Measurements from ENCODE around the gene NF1. TPM values are rescaled to one million over a fixed set of nuclear protein-coding genes. Genes with fewer than 3 reads are reported as not detected.

NF1 gene
- total RNA-seq, 2 experiments from 2014 or later = 22.6 to 25.5 TPM

DNA sequence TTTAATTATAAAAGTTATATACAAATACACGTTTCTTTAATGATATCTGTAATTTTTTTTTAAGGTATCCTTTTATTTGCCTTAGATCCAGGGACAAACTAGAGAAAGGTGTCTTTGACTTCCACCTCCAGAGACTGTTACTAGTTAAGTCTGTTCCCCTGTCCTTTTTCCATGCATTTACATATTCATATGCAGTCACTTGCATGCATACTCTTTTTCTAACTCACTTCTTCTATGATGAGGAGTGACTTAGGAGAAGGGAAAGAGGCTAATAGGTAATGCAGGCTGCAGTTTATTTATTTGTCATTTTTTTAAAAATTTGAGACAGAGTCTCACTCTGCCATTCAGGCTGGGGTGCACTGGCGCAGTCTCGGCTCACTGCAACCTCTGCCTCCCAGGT lies 141.4 kb downstream of the NF1 start:
- Mint-ChIP-seq H3K27ac (no peak overlapping the region), H3K36me3 (ENCODE audit: low read depth) (peaks cover 15% of the 10 kb centered on the region), H3K27me3 (no peaks in the 10 kb centered on the region), H3K4me1 (peaks cover 1% of the 10 kb centered on the region), H3K9me3 (no peaks in the 10 kb centered on the region), H3K4me3 (no peak overlapping the region)
- CTCF ChIA-PET = no interaction called here
- POLR2A ChIA-PET = interaction anchor here (1.6 kb wide), 1 partner anchor 15 kb away, joined by 3 read pairs; no protein-coding TSS in a partner anchor
- DNase-seq = no peak

DNA sequence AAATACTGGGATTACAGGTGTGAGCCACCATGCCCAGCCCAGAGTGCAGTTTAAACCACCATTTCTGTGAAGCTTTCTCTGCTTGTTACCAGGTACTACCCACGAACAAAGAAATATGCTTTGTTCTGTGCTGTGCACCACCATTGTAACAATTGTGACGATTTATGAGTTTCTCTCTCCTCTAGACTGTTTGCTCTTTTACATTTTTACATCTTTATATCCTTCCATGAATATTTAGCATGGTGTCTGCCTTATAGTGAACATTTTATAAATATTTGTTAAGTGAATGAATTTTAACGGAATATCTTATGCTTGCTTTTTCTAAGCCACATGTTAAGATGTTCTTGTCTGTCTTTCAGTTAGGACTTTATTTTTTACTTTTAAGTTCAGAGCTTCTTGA lies 141.9 kb downstream of the NF1 start:
- peaks cover 17% of the 10 kb centered on the region for H3K36me3 Mint-ChIP-seq (ENCODE audit: low read depth)
- no peak overlapping the region for H3K27ac Mint-ChIP-seq
- DNase-seq = no peak
- ChIA-PET CTCF (no interaction called here), POLR2A (no interaction called here)
- H3K4me1 Mint-ChIP-seq = peaks cover 6% of the 10 kb centered on the region
- no peaks in the 10 kb centered on the region for H3K27me3 Mint-ChIP-seq
- no peaks in the 10 kb centered on the region for H3K9me3 Mint-ChIP-seq
- H3K4me3 Mint-ChIP-seq = no peak overlapping the region

DNA sequence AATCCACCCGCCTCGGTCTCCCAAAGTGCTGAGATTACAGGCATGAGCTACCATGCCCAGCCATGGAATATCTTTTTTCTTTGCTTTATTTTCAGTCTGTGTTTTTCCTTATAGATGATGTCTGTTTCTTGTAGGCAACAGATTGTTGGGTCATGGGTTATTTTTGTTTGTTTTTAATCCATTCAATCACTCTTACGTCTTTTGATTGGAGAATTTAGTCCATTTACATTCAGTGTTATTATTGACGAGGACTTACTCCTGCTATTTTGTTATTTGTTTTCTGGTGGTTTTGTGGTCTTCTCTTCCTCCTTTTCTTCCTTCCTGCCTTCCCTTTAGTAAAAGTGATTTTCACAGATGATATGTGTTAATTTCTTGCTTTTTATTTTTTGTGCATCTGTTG lies 146.3 kb downstream of the NF1 start:
- H3K4me3 Mint-ChIP-seq = no peak overlapping the region
- H3K4me1 Mint-ChIP-seq = peaks cover 6% of the 10 kb centered on the region
- ChIA-PET CTCF (no interaction called here), POLR2A (interaction anchor here (0.6 kb wide), 1 partner anchor 14 kb away, joined by 3 read pairs; no protein-coding TSS in a partner anchor)
- peaks cover 9% of the 10 kb centered on the region for H3K36me3 Mint-ChIP-seq (ENCODE audit: low read depth)
- H3K9me3 Mint-ChIP-seq = no peaks in the 10 kb centered on the region
- H3K27me3 Mint-ChIP-seq = no peaks in the 10 kb centered on the region
- H3K27ac Mint-ChIP-seq = no peak overlapping the region
- no peak for DNase-seq

DNA sequence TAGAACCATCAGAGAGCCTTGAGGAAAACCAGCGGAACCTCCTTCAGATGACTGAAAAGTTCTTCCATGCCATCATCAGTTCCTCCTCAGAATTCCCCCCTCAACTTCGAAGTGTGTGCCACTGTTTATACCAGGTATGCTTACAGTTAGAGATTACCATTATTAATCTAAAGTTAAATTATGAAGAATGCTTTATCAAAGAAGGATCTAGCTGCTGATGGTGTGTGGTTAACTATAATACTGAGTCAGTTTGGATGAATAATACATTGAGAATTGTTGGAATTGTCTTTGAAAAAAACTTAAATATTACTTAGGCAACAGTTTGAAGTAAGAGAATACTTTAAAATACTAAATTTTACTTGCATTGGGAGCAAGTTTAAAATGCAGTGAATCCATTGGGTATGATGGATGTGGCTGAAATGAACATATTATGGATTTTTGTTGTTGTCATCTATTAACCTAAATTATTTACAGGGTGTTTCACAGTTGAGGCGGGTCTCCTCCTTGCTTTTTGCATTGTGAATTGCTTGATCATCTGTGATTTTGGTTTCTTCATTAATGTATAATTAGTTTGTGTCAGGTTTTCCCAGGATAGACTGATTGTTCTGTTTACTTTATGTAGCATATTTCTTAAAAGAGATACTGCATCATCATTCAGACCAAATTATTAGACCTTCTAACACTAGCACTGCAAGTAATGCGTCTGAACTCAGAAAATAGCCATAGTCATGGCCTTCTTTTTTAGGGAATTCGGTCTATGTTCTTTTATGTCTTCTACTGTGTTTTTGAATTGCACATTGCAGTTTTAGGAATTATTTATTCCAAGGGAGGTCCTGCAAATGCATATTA lies 154.4 kb downstream of the NF1 start:
- Mint-ChIP-seq H3K36me3 (ENCODE audit: low read depth) (peaks cover 8% of the 10 kb centered on the region), H3K27me3 (no peaks in the 10 kb centered on the region), H3K4me1 (peaks cover 2% of the 10 kb centered on the region), H3K4me3 (no peak overlapping the region), H3K27ac (no peak overlapping the region), H3K9me3 (no peaks in the 10 kb centered on the region)
- no peak for DNase-seq
- ChIA-PET POLR2A (no interaction called here), CTCF (no interaction called here)

DNA sequence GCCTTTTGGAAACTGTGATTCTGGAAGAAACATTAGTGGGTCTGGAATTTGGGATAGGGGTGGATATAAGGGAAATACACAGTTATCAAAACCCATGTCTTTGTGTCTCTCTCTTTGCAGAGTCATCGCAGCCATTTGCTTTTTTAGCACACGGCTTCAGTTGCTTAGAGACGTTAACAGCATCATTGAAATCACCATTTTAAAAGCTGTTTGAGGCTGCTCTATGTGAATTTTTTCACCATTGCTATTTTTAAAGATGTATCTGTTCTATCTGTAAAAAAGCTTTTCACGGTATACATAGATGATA lies 155.0 kb downstream of the NF1 start:
- no peaks in the 10 kb centered on the region for H3K27me3 Mint-ChIP-seq
- H3K36me3 Mint-ChIP-seq (ENCODE audit: low read depth) = peaks cover 8% of the 10 kb centered on the region
- H3K27ac Mint-ChIP-seq = no peak overlapping the region
- POLR2A ChIA-PET = no interaction called here
- H3K4me3 Mint-ChIP-seq = no peak overlapping the region
- CTCF ChIA-PET = no interaction called here
- peaks cover 2% of the 10 kb centered on the region for H3K4me1 Mint-ChIP-seq
- H3K9me3 Mint-ChIP-seq = no peaks in the 10 kb centered on the region
- no peak for DNase-seq

DNA sequence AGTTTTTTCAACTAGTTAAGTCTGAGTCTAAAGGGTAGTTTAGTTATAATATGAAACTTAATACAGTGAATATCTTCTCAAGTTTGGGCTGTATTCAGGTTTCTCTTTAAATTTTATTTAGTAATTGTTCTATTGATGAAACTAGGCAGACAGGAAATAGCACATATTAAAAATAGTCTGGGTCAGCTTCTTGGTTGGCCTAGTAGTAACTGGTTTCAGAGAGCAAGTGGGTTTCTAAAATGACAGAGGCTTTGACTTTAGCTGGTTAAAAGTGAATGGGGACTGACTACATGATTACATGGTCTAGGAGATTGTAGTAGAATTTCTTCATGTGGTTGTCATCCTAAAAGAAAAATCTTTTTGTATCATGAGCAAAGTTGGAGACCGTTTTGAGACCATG lies 155.5 kb downstream of the NF1 start:
- H3K27ac Mint-ChIP-seq = no peak overlapping the region
- H3K36me3 Mint-ChIP-seq (ENCODE audit: low read depth) = peaks cover 8% of the 10 kb centered on the region
- no peak for DNase-seq
- H3K4me3 Mint-ChIP-seq = no peak overlapping the region
- no peaks in the 10 kb centered on the region for H3K9me3 Mint-ChIP-seq
- CTCF ChIA-PET = interaction anchor here (1.2 to 1.4 kb wide), 2 partner anchors 11 to 123 kb away, joined by 3 read pairs; no protein-coding TSS in a partner anchor
- H3K27me3 Mint-ChIP-seq = no peaks in the 10 kb centered on the region
- POLR2A ChIA-PET = no interaction called here
- peaks cover 2% of the 10 kb centered on the region for H3K4me1 Mint-ChIP-seq

DNA sequence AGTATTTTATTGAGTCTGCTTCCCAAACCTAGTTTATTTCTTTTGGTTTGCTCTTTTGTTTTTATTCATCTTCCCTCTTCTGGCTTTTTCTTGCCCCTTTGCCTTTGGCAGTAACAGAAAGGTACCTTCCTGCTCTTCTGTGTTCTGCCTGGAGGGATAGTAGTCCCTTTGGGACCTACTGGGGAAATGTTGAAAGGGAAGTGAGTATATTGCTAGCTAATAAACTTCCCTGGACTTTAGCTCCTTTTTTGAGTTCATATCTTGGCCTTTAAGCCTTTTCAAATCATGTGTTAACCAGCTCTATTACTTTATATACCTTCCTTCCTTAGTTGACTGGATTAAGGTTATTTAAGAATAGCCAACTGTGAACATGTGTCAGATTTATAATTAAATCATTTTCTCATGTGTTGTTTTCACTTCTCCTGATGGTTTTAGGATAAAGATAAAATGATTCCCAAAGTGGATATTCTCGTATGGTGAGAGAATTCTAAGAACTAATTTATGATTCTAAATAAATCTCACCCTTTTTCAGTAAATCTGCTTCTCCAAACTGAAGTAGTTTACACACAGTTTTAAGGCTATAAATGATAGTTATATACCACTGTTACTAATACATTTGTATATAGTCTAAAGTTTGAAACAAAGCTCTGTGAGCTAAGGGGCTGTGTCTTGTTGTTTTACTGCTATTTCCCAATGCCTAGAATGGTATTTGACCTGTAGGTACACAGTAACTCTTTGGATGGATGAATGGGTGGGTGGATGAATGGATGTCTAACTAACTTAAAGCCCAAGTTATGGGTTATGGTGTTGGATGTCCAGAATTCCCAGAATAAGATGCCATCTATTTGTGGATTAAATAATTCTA lies 156.6 kb downstream of the NF1 start:
- Mint-ChIP-seq H3K4me3 (no peak overlapping the region), H3K36me3 (ENCODE audit: low read depth) (peaks cover 8% of the 10 kb centered on the region), H3K27me3 (no peaks in the 10 kb centered on the region), H3K27ac (no peak overlapping the region), H3K4me1 (peaks cover 2% of the 10 kb centered on the region), H3K9me3 (no peaks in the 10 kb centered on the region)
- DNase-seq = no peak
- ChIA-PET CTCF (interaction anchor here (1.2 to 1.4 kb wide), 2 partner anchors 10 to 121 kb away, joined by 3 read pairs; no protein-coding TSS in a partner anchor), POLR2A (interaction anchor here (0.6 kb wide), 1 partner anchor 404 kb away, joined by 3 read pairs; no protein-coding TSS in a partner anchor)

DNA sequence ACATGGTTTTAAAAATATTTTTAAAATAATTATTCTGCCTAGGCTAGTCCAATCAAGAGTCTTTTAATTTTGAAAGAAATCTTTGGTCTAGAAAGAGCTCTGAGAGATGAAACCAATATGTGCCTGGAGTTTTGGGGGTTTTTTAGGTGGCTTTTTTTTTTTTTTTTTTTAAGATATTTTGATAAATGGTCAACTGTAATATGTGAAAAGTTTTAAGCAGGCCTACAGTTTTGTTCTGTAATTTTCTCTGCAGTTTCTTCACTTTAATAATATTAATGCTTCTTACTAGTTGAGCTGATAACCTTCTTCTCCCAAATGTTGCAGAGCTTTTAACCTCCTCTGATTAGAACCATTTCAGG lies 157.2 kb downstream of the NF1 start:
- H3K4me3 Mint-ChIP-seq = no peak overlapping the region
- no peak overlapping the region for H3K27ac Mint-ChIP-seq
- ChIA-PET POLR2A (interaction anchor here (0.6 kb wide), 1 partner anchor 404 kb away, joined by 3 read pairs; no protein-coding TSS in a partner anchor), CTCF (no interaction called here)
- H3K36me3 Mint-ChIP-seq (ENCODE audit: low read depth) = peaks cover 8% of the 10 kb centered on the region
- H3K27me3 Mint-ChIP-seq = no peaks in the 10 kb centered on the region
- no peak for DNase-seq
- H3K9me3 Mint-ChIP-seq = no peaks in the 10 kb centered on the region
- H3K4me1 Mint-ChIP-seq = peaks cover 2% of the 10 kb centered on the region

DNA sequence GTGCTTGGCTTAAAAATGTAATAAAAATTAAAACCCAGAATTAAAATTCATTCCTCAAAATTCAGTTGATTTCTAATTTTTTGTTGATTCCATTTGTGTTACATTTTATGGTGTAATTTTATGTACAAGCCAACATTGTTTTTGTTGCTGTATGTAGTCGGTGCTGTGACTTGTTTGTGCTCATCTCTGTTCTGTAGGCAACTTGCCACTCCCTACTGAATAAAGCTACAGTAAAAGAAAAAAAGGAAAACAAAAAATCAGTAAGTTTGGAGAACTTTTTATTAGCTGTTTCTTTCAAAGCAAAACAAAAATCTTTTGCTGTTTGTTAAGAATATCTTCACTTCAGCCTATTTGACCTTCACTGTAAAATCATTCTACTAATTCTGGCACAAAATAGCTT lies 158.0 kb downstream of the NF1 start:
- CTCF ChIA-PET = no interaction called here
- POLR2A ChIA-PET = no interaction called here
- Mint-ChIP-seq H3K27me3 (no peaks in the 10 kb centered on the region), H3K4me3 (no peak overlapping the region), H3K36me3 (ENCODE audit: low read depth) (peaks cover 8% of the 10 kb centered on the region), H3K4me1 (peaks cover 3% of the 10 kb centered on the region), H3K27ac (no peak overlapping the region), H3K9me3 (no peaks in the 10 kb centered on the region)
- no peak for DNase-seq

DNA sequence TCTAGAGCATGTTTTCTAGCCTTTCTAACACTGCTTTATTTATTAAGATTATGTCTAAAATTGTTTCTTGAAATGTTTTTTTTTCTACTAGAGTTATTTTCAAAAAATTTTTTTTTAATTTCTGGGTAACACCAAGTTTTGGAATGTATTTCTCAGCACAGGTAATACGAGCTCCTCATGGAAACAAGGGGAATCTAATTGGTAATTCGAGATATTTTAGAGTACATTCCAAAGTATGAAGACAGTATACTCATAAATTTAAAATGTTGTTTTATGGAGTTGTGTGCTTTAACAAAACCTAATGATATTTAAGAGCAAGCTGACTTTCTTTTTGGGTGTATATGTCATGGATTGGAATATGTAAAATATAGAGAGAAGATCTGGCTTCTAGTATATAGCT lies 159.9 kb downstream of the NF1 start:
- Mint-ChIP-seq H3K4me1 (peaks cover 3% of the 10 kb centered on the region), H3K9me3 (no peaks in the 10 kb centered on the region), H3K27ac (no peak overlapping the region), H3K27me3 (no peaks in the 10 kb centered on the region), H3K36me3 (ENCODE audit: low read depth) (peaks cover 4% of the 10 kb centered on the region), H3K4me3 (no peak overlapping the region)
- DNase-seq = no peak
- CTCF ChIA-PET = interaction anchor here (0.6 to 1.2 kb wide), 2 partner anchors 9 to 10 kb away, joined by 3 to 4 read pairs; no protein-coding TSS in a partner anchor
- POLR2A ChIA-PET = no interaction called here

DNA sequence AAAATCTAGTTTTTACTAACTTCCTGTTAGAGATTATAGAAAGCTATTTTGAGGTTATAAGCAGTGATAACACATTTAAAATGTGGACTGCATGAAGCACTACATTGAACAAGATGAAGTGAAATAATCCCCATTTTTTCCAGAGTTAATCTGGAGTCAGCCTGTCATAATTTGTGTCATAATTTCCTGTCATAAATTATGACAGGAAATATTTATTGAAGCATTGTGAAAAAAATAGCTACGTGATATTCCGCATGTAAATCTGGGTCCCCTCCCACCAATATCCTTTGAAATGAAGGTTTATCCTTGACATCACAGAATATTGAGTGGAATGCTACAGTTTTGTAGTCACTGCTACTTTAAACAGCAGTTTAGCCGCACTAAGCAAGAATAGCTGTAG lies 162.2 kb downstream of the NF1 start:
- CTCF ChIA-PET = interaction anchor here (2.0 kb wide), 1 partner anchor 10 kb away, joined by 5 read pairs; no protein-coding TSS in a partner anchor
- H3K36me3 Mint-ChIP-seq (ENCODE audit: low read depth) = no peaks in the 10 kb centered on the region
- no peaks in the 10 kb centered on the region for H3K27me3 Mint-ChIP-seq
- no peak for DNase-seq
- POLR2A ChIA-PET = no interaction called here
- H3K9me3 Mint-ChIP-seq = no peaks in the 10 kb centered on the region
- H3K27ac Mint-ChIP-seq = no peak overlapping the region
- peaks cover 1% of the 10 kb centered on the region for H3K4me1 Mint-ChIP-seq
- no peak overlapping the region for H3K4me3 Mint-ChIP-seq

DNA sequence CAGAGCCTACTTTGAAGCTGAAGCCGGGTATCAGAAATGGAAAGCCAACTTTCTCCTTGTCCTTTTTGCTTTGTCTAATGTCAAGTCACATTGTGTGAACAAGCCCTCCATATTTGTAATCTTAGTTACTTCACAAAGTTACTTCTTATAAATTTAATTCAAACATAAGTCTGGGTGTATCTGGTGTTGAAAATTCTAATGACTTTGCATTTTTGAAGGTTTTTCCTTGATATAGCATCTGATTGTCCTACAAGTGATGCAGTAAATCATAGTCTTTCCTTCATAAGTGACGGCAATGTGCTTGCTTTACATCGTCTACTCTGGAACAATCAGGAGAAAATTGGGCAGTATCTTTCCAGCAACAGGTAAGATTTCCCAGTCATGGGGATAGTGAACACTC lies 165.4 kb downstream of the NF1 start:
- POLR2A ChIA-PET = no interaction called here
- Mint-ChIP-seq H3K9me3 (no peaks in the 10 kb centered on the region), H3K27ac (no peak overlapping the region), H3K36me3 (ENCODE audit: low read depth) (peaks cover 1% of the 10 kb centered on the region), H3K27me3 (no peaks in the 10 kb centered on the region), H3K4me1 (peaks cover 1% of the 10 kb centered on the region), H3K4me3 (no peak overlapping the region)
- no peak for DNase-seq
- CTCF ChIA-PET = no interaction called here

DNA sequence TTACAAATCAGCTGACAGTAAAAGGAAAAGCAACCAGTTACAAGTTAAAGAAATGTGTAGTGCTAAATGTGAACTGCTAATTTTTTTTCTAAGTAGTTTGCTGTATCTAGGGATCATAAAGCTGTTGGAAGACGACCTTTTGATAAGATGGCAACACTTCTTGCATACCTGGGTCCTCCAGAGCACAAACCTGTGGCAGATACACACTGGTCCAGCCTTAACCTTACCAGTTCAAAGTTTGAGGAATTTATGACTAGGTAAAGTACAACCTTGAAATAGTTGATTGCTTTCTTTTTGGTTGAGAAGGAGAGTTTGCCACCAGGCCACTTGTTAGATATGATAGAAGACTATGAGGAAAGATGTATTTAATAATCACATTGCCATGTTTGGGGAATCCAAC lies 166.8 kb downstream of the NF1 start:
- Mint-ChIP-seq H3K27me3 (no peaks in the 10 kb centered on the region), H3K4me1 (peaks cover 1% of the 10 kb centered on the region), H3K9me3 (no peaks in the 10 kb centered on the region), H3K27ac (no peak overlapping the region), H3K4me3 (no peak overlapping the region), H3K36me3 (ENCODE audit: low read depth) (peaks cover 12% of the 10 kb centered on the region)
- ChIA-PET CTCF (interaction anchor here (0.8 to 1.3 kb wide), 2 partner anchors 11 to 45 kb away, joined by 3 read pairs; no protein-coding TSS in a partner anchor), POLR2A (no interaction called here)
- DNase-seq = no peak
